Ovary (tissue), 9 donors: ENCODE results near the gene DIPK2A. TPM values are rescaled to one million over a fixed set of nuclear protein-coding genes. Genes with fewer than 3 reads are reported as not detected.

Experiments used
- DNase-seq, 5 donors: peaks; one replicate each; pipeline ENCODE4 v3.0.0-alpha.2; 2019 to 2020
- H3K27ac ChIP-seq, 2 donors: fragments of 200-600 bp; one replicate each; pipeline versions ENCODE4 v1.5.1 to v1.8.0; 2019 to 2022
- H3K27me3 ChIP-seq: fragments of 200-600 bp; one replicate; pipeline ENCODE4 v1.8.0; 2022
- H3K36me3 ChIP-seq: fragments of 200-600 bp; sonication (generic); one replicate; pipeline ENCODE4 v1.5.1; 2019
- H3K4me1 ChIP-seq: one replicate; pipeline ENCODE4 v1.8.1; 2013; ENCODE audit warnings: mild to moderate bottlenecking, moderate library complexity; ENCODE audit not compliant: insufficient read depth
- H3K4me3 ChIP-seq: fragments of 200-600 bp; sonication (generic); one replicate; pipeline ENCODE4 v1.5.1; 2017
- H3K9me3 ChIP-seq, 2 donors: fragments of 200-600 bp in 1 of 2; sonication (generic) in 1 of 2; one replicate each; pipeline versions ENCODE4 v1.5.1 to v1.8.1; 2013 to 2019; ENCODE audit warnings: mild to moderate bottlenecking in 1 of 2, moderate library complexity in 1 of 2
- CTCF ChIP-seq, 3 donors: fragments of 450-650 bp in 2 of 3; fragments of 200-600 bp in 1 of 3; IDR thresholded peaks; one replicate each; pipeline versions ENCODE4 v1.5.1 to v1.8.0; 2016 to 2022; ENCODE audit warnings: antibody characterized with exemption in 3 of 3, mild to moderate bottlenecking in 1 of 3
- EP300 ChIP-seq: sonication (generic); formaldehyde crosslinking; IDR thresholded peaks from one replicate; pipeline ENCODE4 v1.6.1; 2017; ENCODE audit warnings: antibody characterized with exemption
- POLR2A ChIP-seq: fragments of 450-650 bp; IDR thresholded peaks from one replicate; pipeline ENCODE4 v1.6.1; 2017; ENCODE audit warnings: antibody characterized with exemption, mild to moderate bottlenecking, moderate library complexity
- WGBS, 3 donors: extraction: QIAGEN DNeasy Blood & Tissue Kit in 1 of 3; methylation state at CpG; one replicate each; pipeline versions ENCODE4 v1.1.5 to v1.1.7; 2013 to 2017; 5-methylcytosine and 5-hydroxymethylcytosine counted together
- intact Hi-C, 4 donors: fragments of 100-400 bp; cut with DNase I; formaldehyde crosslinking; loops; one replicate each; pipeline versions ENCODE4 v1.11.0 to v1.15.1; 2022 to 2023
- polyA plus RNA-seq, 2 donors: library from polyadenylated mRNA; stranded (reverse); fragments of 200-250 nt in 1 of 2; fragments of 350-450 nt in 1 of 2; fragmentation: Illumina TruSeq in 1 of 2; extraction: RNeasy Lipid Tissue Mini Kit (QIAGEN cat#74804) in 1 of 2; gene quantifications; one replicate each; pipeline ENCODE4 v1.2.3, GENCODE V29; 2013 to 2014
- total RNA-seq, 7 donors: library from RNA; depleted of rRNA in 2 of 7; stranded (reverse); fragments of >200 nt in 2 of 7; fragmentation: NEBNext Ultra II Directional in 3 of 7; extraction: Animal tissue kit (Norgen Biotek cat#: 25700) in 3 of 7; gene quantifications; one replicate each; pipeline versions ENCODE4 v1.1.0 to v1.2.4, GENCODE V29; 2016 to 2023
- donor health status: DM: no; HTN: no; CAD: no; lungs with moderate emphysema.
- donor health status: DM: no; HTN: no; CAD: no.
- donor health status: Bipolar disorder and iron deficiency.
- donor health status: DM: yes; HTN: yes; CAD: no.
- donor health status: DM: no; HTN: no; CAD: no.
- donor health status: DM: yes; HTN: yes; CAD: no.

DIPK2A gene
- total and polyA plus RNA-seq, 9 donors, result 17.6 to 50.2 (median 30.7) TPM

- Histone ChIP-seq H3K27me3 (no peaks in the 10 kb centered on the region), H3K36me3 (no peaks in the 10 kb centered on the region), H3K4me3 (no peak overlapping the region), H3K9me3 (no peaks in the 10 kb centered on the region), H3K27ac (no peak overlapping the region), H3K4me1 (no peaks in the 10 kb centered on the region)
- DNase-seq, result no peak
- 91 to 96% (median 94%) methylated on average over 1 of the region's 1 CpG for WGBS, 3 donors
- intact Hi-C loops, result no loop called here
- TF ChIP-seq CTCF (IDR thresholded peaks at IDR 0.05) (no peak), EP300 (no peak), POLR2A (no peak)
Measured at GRCh38 chr3:144018776-144019175, 47.2 kb downstream of the DIPK2A start.

Other genes starting within 250 kb of the DIPK2A start
- gene SLC9A9, start 123.4 kb upstream of the DIPK2A start, total RNA-seq, result 10 to 100 TPM in 6 of 7 donors, 1 to 10 TPM in 1; 7.0 to 18.9 (median 13.5) TPM
- gene SLC9A9, start 123.4 kb upstream of the DIPK2A start, polyA plus RNA-seq, result 10 to 100 TPM; 12.8 to 22.7 TPM